ENCODE results near the gene NPIPA7.
"Not testable (repeated sequence)": the region's sequence is repeated elsewhere in the genome, so short reads cannot be mapped to it uniquely, and the experiment has no call there.

NPIPA7 gene

GRCh38 chr16:16378840-16379239 is at the start of gene NPIPA7:
Gene NPIPA7 (plus strand): TSS chr16:16379140. CDS start chr16:16379245, 105 bp downstream.
- not testable (repeated sequence) for DNase-seq

- DNase-seq, result peak; percentile 61
Observed at GRCh38 chr16:16331466-16331865, 47.5 kb upstream of the NPIPA7 start.

DNA sequence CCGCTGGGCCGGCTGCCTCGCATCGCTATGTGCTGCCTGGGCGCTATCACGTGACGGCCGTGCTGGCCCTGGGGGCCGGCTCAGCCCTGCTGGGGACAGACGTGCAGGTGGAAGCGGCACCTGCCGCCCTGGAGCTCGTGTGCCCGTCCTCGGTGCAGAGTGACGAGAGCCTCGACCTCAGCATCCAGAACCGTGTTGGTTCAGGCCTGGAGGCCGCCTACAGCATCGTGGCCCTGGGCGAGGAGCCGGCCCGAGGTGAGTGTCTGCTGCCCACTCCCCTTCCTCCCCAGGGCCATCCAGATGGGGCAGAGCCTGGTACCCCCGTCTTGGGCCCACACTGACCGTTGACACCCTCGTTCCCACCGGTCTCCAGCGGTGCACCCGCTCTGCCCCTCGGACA is 21.4 kb upstream of the NPIPA7 start:
- peak; percentile 21 for DNase-seq

GRCh38 chr16:16358539-16359240 is 20.2 kb upstream of the NPIPA7 start:
- peak; percentile 52 for DNase-seq

GRCh38 chr16:16363595-16363994 is 15.3 kb upstream of the NPIPA7 start:
- DNase-seq, result peak; percentile 58

DNA sequence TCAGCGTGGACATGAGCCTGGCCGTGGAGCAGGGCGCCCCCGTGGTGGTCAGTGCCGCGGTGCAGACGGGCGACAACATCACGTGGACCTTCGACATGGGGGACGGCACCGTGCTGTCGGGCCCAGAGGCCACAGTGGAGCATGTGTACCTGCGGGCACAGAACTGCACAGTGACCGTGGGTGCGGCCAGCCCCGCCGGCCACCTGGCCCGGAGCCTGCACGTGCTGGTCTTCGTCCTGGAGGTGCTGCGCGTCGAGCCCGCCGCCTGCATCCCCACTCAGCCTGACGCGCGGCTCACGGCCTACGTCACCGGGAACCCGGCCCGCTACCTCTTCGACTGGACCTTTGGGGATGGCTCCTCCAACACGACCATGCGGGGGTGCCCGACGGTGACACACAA is 14.8 kb upstream of the NPIPA7 start:
- not testable (repeated sequence) for DNase-seq

- DNase-seq, result peak; percentile 48
Observed at GRCh38 chr16:16364701-16365100, 14.2 kb upstream of the NPIPA7 start.

GRCh38 chr16:16365319-16365718 is 13.6 kb upstream of the NPIPA7 start:
- peak; percentile 58 for DNase-seq

- peak; percentile 49 for DNase-seq
Observed at GRCh38 chr16:16365851-16366250, 13.1 kb upstream of the NPIPA7 start.

- DNase-seq, result peak; percentile 62
Observed at GRCh38 chr16:16366552-16367284, 12.2 kb upstream of the NPIPA7 start.

DNA sequence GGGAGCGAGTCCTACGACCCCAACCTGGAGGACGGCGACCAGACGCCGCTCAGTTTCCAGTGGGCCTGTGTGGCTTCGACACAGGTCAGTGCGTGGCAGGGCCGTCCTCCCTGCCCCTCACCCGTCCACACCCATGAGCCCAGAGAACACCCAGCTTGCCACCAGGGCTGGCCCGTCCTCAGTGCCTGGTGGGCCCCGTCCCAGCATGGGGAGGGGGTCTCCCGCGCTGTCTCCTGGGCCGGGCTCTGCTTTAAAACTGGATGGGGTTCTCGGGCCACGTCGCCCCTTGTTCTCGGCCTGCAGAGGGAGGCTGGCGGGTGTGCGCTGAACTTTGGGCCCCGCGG is 11.7 kb upstream of the NPIPA7 start:
- DNase-seq, result not testable (repeated sequence)

- DNase-seq, result peak; percentile 57
Observed at GRCh38 chr16:16369081-16369856, 9.7 kb upstream of the NPIPA7 start.

DNA sequence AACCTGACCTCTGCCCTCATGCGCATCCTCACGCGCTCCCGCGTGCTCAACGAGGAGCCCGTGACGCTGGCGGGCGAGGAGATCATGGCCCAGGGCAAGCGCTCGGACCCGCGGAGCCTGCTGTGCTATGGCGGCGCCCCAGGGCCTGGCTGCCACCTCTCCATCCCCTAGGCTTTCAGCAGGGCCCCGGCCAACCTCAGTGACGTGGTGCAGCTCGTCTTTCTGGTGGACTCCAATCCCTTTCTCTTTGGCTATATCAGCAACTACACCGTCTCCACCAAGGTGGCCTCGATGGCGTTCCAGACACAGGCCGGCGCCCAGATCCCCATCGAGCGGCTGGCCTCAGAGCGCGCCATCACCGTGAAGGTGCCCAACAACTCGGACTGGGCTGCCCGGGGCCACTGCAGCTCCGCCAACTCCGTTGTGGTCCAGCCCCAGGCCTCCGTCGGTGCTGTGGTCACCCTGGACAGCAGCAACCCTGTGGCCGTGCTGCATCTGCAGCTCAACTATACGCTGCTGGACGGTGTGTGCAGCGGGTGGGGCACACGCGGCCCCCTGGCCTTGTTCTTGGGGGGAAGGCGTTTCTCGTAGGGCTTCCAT is 7.7 kb upstream of the NPIPA7 start:
- DNase-seq, result peak; percentile 55

- not testable (repeated sequence) for DNase-seq
Observed at GRCh38 chr16:16374192-16374591, 4.7 kb upstream of the NPIPA7 start.

GRCh38 chr16:16399685-16400084 is 20.7 kb downstream of the NPIPA7 start:
- DNase-seq, result not testable (repeated sequence)

GRCh38 chr16:16402333-16402732 is 23.4 kb downstream of the NPIPA7 start:
- not testable (repeated sequence) for DNase-seq

DNA sequence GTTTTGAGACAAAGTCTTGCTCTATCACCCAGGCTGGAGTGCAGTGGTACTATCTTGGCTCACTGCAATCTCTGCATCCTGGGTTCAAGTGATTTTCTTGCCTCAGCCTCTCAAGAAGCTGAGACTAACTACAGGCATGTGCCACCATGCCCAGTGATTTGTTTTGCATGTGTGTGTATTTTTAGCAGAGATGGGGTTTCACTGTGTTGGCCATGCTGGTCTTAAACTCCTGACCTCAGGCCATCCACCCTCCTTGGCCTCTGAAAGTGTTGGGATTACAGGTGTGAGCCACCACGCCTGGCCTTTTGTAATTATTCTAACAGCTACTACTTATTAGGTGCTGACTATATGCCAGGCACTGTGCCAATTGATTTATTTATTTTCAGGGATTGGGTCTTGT is 25.3 kb downstream of the NPIPA7 start:
- DNase-seq, result not testable (repeated sequence)

- not testable (repeated sequence) for DNase-seq
Observed at GRCh38 chr16:16405421-16405820, 26.5 kb downstream of the NPIPA7 start.

DNA sequence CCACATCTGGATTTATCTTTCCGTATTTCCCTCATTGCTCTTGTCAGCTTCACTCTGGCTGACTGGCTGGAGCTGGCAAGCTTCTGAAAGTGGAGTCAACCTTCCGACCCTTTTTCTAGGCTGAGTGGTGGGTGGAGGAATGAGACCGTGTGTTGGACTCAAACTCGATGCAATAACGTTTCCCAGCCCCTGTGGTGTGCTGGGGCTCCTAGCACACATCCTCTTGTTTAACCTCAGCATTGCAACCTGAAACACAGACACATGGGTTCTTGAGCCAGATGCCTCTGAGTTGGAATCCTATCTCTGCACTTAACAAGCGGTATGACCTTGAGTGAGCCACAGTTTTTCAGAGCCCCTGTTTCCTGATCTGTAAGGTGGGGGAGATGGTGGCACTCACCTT is 29.5 kb downstream of the NPIPA7 start:
- not testable (repeated sequence) for DNase-seq

- not testable (repeated sequence) for DNase-seq
Observed at GRCh38 chr16:16413773-16414172, 34.8 kb downstream of the NPIPA7 start.

DNA sequence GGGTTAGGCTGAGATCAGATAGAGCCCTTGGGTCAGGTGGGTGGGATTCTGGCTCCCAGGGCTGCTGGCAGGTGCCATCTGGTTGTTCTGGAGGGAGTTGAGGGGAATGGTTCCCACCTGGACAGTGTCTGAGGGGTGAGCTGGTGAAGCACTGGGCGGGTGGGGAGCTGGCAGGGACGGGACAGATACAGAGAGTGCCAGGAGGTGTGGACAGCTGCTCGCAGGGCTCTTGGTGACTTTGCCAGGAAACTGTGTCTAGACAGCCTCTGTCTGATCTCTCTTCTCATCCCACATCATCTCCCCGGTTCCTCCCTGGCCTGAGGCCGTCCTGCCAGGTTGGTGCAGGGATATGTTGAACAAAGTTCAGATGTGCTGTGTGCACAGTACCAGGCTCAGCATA is 38.1 kb downstream of the NPIPA7 start:
- not testable (repeated sequence) for DNase-seq

GRCh38 chr16:16417914-16418544 is 39.1 kb downstream of the NPIPA7 start:
- DNase-seq, result not testable (repeated sequence)

DNA sequence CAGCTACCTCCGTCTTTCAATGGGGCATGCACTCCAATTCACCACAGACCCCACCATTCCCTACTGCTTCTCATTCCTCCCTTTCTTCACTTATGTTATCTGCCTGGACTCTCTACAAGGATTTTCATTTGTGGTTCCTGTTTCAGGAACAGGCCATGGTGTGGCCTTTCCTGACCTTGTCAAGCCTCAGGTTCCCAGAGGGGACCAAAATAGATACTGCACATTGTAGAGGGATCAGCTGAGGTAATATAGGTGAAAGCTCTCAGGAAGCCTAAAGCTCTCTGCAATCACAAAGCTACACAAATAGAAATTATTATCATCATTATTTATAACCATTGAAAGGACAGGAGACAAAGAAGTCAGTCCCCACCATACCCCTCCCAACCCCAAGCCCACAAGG is 41.6 kb downstream of the NPIPA7 start:
- not testable (repeated sequence) for DNase-seq
